ENCODE data around the gene SRRM2. TPM values are rescaled to one million over a fixed set of nuclear protein-coding genes. Genes with fewer than 3 reads are reported as not detected.

SRRM2 gene
- total RNA-seq, 2 donors from 2014 or later: 118 to 174 TPM

DNA sequence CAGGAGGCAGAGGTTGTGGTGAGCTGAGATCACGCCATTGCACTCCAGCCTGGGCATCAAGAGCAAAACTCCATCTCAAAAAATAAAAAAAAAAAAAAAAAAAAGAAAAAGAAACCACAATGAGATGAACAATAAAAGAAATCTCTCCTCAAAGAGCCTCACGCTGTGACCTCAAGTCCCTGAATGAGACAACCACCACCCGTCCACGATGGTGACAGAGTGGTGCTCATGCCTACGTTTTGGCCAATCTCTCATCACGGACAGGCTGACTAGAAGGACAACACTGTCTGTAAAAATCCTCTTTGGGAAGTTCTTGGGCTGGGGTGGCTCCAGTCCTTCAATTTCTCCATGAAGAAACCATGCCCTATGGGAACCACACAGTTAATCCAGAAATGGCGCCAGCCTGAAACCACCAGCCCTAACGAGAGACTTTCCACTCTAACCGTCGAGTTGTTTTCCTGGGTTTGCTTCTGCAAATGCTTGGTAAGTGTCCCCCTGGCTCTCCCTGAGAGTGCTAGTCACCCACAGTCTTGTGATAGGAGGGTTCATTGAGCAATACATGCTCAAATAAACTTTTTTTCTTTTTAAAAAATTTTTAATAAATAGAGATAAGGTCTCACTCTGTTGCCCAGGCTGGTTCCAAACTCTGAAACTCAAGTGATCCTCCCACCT, 17.5 kb upstream of the SRRM2 start:
- Histone ChIP-seq H3K27ac (no peak overlapping the region), H3K27me3 (no peaks in the 10 kb centered on the region), H3K4me1 (no peaks in the 10 kb centered on the region), H3K36me3 (no peaks in the 10 kb centered on the region), H3K4me3 (no peak overlapping the region), H3K9me3 (no peaks in the 10 kb centered on the region)
- no peak for DNase-seq (ENCODE audit: low spot score)
- TF ChIP-seq, protein P1, sequence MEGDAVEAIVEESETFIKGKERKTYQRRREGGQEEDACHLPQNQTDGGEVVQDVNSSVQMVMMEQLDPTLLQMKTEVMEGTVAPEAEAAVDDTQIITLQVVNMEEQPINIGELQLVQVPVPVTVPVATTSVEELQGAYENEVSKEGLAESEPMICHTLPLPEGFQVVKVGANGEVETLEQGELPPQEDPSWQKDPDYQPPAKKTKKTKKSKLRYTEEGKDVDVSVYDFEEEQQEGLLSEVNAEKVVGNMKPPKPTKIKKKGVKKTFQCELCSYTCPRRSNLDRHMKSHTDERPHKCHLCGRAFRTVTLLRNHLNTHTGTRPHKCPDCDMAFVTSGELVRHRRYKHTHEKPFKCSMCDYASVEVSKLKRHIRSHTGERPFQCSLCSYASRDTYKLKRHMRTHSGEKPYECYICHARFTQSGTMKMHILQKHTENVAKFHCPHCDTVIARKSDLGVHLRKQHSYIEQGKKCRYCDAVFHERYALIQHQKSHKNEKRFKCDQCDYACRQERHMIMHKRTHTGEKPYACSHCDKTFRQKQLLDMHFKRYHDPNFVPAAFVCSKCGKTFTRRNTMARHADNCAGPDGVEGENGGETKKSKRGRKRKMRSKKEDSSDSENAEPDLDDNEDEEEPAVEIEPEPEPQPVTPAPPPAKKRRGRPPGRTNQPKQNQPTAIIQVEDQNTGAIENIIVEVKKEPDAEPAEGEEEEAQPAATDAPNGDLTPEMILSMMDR (IDR thresholded peaks at IDR 0.05): no peak

DNA sequence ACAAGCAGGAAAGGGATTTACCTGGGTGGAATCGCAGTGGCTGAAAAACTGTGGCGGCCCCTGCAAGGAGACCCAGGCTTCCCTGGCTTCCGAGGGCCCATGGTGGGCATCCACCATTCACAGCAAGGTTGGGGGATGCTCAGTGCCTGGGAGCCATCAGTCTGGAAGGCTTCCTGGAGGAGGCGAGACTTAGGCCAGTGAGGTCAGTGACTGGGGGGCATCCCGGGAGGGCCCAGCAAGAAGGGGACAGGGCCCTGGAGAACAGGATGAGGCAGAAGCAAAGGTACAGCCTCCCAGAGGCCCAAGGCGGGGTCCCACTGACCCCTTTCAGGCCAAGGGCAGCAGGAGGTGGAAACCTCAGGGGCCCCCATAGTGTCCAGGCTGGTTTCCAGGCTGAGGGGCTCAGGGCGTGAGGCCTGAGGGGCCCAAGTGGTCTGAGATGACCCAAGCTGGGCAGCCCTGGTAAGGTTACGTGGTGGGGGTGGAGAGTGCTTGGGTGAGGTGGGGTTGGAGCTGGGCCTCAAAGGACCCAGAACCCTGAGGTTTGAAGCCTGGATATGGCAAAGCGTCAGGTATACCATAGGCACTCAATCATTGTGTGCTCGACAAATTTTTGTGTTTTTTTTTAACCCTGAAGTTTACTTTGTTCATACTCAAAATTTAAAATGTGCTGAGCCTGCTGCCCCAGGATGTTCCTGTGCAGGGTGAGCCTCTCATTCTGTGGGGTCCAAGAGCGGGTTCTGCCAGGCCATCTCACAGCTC, 15.8 kb upstream of the SRRM2 start:
- H3K36me3 ChIP-seq: no peaks in the 10 kb centered on the region
- no peaks in the 10 kb centered on the region for H3K27me3 ChIP-seq
- TF ChIP-seq, protein P1 (IDR thresholded peaks at IDR 0.05): no peak
- H3K4me1 ChIP-seq: no peaks in the 10 kb centered on the region
- DNase-seq (ENCODE audit: low spot score): no peak
- no peak overlapping the region for H3K27ac ChIP-seq
- no peaks in the 10 kb centered on the region for H3K9me3 ChIP-seq
- no peak overlapping the region for H3K4me3 ChIP-seq

- H3K36me3 ChIP-seq: no peaks in the 10 kb centered on the region
- TF ChIP-seq, protein P1 (IDR thresholded peaks at IDR 0.05): no peak
- no peaks in the 10 kb centered on the region for H3K27me3 ChIP-seq
- H3K9me3 ChIP-seq: no peaks in the 10 kb centered on the region
- no peak overlapping the region for H3K4me3 ChIP-seq
- no peaks in the 10 kb centered on the region for H3K4me1 ChIP-seq
- DNase-seq (ENCODE audit: low spot score): no peak
- no peak overlapping the region for H3K27ac ChIP-seq
Observed at GRCh38 chr16:2737238-2737605, 15.2 kb upstream of the SRRM2 start.

GRCh38 chr16:2737895-2738418, 14.5 kb upstream of the SRRM2 start:
- Histone ChIP-seq H3K27ac (no peak overlapping the region), H3K36me3 (no peaks in the 10 kb centered on the region), H3K9me3 (no peaks in the 10 kb centered on the region), H3K4me3 (no peak overlapping the region), H3K4me1 (no peaks in the 10 kb centered on the region), H3K27me3 (no peaks in the 10 kb centered on the region)
- no peak for DNase-seq (ENCODE audit: low spot score)
- TF ChIP-seq, protein P1 (IDR thresholded peaks at IDR 0.05): no peak

DNA sequence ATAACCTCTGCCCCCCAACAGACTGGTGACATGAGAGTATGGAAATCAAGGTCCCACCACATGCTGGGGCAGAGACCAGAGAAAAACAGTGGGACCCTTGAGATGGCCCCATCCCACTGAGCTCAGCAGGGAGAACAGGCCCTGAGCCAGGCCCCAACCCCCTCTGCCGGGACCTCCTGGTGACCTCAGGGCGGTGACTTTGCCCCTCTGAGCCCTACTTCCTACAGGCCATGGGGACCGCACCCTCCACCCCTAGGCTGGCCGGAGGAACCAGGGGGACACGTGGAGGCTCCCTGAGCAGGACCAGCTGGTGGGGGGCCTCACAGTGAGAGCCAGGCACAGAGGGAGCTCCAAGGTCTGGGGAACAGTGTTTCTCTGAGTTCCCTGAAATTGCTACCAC, 13.8 kb upstream of the SRRM2 start:
- H3K9me3 ChIP-seq: no peaks in the 10 kb centered on the region
- H3K36me3 ChIP-seq: no peaks in the 10 kb centered on the region
- no peaks in the 10 kb centered on the region for H3K27me3 ChIP-seq
- no peaks in the 10 kb centered on the region for H3K4me1 ChIP-seq
- no peak for DNase-seq (ENCODE audit: low spot score)
- no peak overlapping the region for H3K4me3 ChIP-seq
- TF ChIP-seq, protein P1 (IDR thresholded peaks at IDR 0.05): no peak
- no peak overlapping the region for H3K27ac ChIP-seq

Data from right atrium auricular region (tissue), 2 donors.